ENCODE results near the gene BPIFB6.
"Not testable (repeated sequence)": the region's sequence is repeated elsewhere in the genome, so short reads cannot be mapped to it uniquely, and the experiment has no call there.

Gene BPIFB6

DNA sequence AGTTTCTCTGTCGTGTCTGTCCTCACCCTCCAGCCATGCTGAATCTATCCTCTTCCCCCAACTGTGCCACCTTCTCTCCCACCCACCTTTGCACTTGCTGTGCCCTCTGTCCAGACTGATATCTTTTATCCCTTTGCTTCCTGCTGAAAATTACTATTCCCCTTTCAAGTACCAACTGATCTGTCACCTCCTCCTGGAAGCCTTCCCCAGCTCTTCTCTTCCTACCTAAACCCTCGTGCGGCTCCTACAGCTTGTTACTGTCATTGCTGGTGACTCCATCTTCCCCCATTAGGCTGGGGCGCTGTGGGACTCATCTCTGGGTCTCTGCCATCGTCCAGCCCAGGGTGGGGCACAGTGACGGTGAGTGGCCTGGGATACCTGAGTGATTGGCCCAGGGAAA is 1.1 kb downstream of the BPIFB6 start:
- no peak for DNase-seq

DNA sequence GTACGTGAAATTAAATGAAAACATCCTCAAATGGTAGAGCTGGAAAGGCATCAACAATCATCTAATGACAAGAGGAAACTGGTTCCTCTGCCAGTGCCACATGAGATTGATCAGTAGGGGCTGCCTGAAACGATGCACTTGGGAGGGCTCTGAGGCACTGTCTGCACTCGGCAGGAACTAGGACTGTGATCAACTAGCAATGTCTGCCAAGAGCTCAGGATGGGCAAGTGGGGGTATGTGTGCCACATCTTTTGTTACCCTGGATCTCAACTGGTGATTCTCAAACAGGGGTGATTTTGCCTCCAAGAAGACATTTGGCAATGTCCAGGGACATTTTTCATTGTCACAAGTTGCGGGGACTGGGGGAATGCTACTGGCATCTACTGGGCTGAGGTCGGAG is 1.9 kb downstream of the BPIFB6 start:
- DNase-seq, result no peak

DNA sequence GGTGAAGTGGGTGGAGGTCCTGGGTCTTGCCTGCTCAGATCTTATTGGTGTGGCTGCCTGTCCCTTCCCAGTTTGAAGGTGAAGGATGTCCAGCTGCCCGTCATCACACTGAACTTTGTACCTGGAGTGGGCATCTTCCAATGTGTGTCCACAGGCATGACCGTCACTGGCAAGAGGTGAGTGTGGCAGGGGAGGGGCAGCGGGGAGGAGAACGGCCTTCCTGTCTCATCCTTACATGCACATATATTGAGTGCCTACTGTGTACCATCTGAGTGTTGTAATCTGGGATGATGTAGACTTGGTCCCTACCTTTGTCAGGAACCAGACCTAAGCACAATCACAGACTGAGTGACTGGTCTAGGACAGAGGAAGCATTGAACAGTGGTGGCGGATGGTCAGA is 2.7 kb downstream of the BPIFB6 start:
- no peak for DNase-seq

DNA sequence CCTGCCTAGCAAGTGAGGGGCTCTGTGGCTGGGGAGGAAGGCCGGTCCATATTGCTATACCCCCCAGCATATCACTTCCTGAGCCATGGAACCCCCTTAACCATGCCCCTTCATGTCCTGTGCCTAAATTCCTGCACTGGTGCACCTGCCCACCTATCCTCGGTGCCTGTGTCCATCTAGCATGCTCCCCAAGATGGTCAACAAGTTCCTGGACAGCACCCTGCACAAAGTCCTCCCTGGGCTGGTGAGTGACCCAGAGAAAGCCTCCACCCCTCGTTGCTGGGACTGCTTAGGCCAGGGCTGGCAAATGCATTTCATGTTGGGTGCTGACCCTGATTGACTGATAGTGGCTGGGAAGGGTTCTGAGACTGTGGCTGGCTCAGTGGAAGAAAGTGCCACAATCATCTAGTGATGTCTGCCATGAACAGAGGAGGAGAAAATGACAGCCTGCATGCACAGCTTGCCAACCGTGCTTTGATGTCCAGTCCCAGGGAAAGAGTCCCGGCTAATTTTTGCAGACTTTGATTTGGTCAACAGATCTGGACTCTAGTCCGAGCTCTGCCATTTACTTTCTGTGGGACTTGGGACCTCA is 3.5 kb downstream of the BPIFB6 start:
- no peak for DNase-seq

DNA sequence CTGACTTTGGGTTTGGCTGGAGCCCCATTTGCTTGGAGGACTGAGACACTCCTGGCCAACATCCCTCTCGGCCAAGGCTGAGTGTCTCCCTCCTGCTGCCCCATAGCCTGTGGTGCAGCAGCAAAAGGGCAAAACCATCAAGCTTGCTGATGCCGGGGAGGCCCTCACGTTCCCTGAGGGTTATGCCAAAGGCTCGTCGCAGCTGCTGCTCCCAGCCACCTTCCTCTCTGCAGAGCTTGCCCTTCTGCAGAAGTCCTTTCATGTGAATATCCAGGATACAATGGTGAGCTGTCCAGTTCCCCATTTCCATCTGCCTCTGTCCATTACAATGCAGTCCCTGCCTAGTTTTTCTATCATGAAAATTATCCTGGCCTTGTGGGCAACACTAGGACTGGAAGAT is 6.0 kb downstream of the BPIFB6 start:
- DNase-seq, result no peak

DNA sequence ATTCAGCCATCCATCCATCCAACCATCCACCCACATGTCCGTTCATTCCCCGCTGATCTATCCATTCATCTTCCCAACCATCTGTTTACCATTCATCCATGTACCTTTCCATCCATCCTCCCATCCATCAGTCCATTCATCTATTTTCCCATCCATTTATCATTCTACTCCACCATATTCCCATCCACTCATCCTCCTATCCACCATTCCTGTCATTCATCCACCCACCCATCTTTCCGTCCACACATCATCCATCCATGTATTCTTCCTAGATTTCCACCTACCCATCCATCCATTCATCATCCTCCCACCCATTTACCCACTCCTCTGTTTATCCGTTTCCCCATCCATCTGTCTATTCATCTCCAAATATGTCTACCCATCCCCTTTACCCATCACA is 6.8 kb downstream of the BPIFB6 start:
- no peak for DNase-seq

DNA sequence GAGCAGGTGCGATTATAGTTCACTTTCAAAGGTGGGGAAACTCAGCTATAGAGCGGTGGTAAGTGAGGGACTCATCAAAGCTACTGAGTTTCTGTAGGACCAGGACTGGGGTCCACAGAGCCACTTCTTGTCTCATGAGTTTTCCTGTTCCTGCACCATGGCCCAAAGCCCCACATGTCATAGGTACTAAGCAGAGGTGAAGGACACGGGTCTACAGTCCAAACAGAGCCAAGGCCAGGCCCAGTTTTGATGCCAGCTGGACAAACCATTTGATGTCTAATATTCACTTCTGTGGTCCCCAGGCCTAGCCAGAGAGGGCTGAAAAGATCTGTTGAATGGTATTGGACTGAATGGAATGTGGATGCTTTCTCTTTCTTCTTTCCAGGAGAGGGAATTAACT is 11.0 kb downstream of the BPIFB6 start:
- DNase-seq, result no peak

DNA sequence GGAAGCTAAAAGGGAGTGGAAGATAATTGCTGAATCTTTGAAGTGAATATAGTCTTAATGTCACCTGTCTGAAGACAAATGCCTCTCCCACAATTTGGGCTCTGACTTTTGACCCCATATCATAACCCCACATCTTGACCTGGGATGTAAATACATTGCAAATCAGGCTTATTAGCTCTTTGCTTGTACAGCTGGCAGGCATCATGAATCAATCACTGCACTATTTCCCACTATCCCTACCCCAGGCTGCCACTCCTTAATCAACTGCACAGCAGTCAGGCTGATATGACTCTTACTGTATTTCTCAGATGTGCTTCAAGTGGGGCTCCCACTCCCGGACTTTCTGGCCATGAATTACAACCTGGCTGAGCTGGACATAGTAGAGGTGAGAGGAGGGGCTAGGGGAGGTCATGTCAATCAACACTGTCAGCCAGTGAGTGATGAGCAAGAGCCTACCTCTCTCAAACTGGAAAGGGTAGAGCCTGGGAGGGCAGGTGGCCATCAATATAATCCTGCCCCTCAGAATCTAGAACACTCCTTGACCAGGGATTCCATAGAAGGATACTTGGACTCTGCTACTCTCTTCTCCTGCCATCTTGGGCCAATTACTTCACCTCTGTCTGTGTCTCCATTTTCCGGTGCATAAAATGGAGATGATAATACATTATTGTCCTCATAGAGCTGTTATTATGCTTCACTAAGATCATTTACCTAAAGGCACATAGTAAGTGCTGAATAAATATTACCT is 11.7 kb downstream of the BPIFB6 start:
- DNase-seq, result no peak

DNA sequence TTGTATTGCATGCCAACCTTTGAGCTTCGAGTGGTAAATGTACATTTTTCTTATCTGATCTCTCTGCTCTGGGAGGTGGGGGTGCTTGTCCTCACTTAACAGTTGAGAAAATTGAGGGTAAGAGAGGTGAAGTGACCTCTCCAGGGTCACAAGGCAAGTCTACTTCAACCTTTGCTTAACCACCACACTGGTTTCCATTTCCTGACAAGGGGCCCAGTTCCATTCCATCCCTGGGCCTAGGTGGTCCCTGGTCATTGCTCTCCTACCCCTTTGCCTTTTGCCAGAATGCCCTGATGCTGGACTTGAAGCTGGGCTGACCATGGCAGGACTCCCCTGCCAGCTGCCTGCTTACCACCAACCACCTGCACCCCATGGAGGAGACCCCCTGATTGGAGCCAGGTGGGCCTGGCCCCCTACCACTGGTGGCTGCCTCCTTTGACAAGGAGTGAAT is 12.3 kb downstream of the BPIFB6 start:
- DNase-seq, result no peak

DNA sequence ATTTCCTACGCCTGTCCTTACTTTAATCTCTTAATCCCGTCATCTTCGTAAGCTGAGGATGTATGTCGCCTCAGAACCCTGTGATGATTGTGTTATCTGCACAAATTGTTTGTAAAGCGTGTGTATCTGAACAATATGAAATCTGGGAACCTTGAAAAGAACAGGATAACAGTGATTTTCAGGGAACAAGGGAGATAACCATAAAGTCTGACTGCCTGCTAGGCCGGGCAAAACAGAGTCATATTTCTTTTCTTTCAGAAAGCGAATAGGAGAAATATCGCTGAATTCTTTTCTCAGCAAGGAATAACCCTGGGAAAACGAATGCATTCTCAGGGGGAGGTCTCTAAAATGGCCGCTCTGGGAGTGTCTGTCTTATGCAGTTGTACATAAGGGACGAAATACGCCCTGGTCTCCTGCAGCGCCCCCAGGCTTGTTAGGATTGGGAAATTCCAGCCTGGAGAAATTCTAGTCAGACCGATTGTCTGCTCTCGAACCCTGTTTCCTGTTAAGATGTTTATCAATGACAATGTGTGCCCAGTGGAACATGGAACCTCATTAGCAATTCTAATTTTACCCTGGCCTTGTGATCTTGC is 13.8 kb downstream of the BPIFB6 start:
- not testable (repeated sequence) for DNase-seq

DNA sequence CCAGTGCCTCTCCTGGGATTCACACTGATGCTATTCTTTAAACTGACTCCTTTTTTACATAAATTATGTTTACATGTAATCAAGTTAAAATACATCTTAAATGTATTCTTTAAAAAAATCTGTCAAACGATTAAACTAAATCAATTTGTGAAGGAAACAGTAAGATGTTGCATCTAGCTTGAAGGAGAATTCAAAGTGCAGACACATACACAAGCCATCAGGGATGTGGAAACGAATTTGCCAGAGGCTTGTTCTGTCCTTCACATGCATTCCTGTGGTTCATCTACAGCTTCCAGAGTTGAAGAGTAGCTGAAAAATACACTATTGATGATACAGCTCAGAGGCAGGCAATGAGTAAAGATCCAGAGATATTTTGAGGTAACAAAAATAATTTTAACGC is 15.0 kb downstream of the BPIFB6 start:
- DNase-seq, result no peak

DNA sequence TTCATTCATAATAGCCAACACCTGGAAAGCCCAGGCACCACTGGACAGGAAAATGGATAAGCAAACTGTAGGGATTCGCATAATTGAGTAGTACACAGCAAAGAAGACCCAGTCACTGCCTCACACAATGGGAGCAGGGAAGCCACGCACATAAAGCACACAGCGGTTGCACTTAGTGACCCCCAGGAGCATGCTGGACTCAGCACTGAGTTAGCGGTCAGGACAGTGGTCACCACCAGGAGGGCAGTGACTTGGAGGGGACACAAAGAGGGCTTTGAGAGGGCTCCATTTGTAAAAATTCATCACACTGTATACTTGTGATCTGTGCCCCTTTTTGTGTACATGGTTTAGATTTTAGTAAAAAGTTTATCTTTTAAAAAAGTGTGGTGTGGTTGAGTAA is 19.9 kb downstream of the BPIFB6 start:
- DNase-seq, result no peak

DNA sequence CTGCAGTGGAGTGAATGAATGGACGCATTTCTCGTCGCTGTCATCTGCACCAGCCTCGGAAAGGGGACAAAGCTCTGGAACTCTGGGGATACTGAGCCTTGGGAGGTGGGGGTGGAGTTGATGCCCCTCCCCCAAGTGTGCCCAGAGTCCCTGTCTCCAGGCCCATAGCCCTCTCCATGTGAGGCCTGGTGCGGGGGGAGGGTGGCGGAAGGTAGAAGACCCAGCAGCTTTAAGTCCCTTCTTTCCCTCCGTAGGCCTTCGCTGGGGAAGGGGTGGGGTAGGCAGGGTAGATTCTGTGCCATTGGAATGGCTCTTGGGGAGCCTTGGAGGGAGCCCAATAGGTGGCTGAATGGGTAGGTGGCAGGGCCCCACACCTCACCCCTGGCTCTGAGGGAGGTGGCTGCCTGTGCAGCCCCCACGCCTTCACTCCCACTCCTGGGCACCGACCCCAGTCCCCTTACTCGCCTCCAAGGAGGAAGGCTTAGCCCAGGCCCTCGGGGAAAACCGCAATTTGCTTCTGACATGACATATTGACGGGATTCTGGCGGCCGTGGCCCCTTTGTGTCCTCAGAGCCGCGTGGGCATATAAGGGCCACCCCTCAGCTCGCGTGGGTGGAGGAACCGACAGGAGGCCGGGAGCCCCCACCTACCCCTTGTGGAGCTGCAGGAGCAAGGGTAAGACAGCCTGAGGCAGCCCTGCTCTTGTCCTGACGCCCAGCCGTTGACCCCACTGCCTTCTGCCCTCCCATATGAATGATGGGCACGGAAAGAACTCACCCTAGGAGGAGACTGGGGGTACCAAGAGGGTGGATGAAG is 22.1 kb downstream of the BPIFB6 start, which contains the start of gene BPIFB3:
Gene BPIFB3 (plus strand): TSS at position 613 of the 816 bp plus-strand sequence. CDS start 1,533 bp downstream, outside the sequence.
- DNase-seq, result no peak

DNA sequence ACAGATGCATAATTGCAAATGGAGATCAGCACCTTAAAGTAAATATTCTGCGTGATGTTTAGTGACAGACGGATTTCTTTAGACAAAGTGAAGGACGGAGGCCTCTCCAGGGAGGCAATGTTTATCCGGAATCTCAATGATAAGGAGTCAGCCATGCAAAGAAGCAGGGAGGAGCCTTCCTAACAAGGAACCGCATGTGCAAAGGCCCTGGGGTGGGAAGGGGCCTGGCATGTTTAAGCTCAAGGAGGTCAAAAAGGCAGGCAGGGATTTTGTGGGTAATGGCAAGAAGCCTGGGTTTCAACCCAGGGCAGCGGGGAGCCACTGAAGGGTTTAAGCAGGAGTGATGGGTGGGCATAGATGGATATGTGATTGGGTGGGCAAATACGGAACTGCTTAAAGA is 22.9 kb downstream of the BPIFB6 start:
- no peak for DNase-seq

DNA sequence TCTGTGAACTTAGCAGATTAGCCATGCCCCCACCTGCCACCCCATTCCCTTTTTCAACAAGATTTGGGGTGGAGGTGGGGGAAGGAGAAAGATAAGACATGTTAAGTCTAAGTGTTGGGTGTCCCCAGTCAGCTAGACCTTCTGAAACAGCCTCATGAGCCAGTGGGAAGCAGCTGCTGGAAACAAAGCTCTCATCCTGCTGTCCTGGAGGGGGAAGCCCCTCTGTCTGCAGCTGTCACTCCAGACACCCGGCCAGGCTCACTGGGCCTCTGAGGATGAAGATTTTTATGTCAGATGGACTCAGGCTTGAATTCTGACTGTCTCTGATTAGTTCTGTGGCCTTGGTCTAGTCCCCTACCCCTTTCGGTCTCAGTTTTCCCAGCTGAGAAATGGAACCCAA is 23.3 kb downstream of the BPIFB6 start:
- DNase-seq, result no peak

DNA sequence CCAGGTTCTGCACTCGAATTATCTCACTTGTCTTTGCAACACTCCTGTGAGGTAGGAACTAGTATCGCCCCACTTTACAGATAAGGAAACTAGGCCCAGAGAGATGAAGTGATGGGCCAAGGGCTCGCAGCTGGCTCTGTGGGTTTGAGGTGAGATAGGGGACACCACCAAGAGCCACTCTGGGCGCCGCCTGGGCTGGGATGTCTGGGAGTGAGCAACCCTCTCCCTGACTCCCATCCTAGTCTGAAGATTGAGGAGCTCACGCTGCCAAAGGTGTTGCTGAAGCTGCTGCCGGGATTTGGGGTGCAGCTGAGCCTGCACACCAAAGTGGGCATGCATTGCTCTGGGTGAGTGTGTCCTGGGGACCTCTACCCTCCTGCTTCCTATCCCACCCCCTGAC is 27.7 kb downstream of the BPIFB6 start:
- DNase-seq, result no peak

DNA sequence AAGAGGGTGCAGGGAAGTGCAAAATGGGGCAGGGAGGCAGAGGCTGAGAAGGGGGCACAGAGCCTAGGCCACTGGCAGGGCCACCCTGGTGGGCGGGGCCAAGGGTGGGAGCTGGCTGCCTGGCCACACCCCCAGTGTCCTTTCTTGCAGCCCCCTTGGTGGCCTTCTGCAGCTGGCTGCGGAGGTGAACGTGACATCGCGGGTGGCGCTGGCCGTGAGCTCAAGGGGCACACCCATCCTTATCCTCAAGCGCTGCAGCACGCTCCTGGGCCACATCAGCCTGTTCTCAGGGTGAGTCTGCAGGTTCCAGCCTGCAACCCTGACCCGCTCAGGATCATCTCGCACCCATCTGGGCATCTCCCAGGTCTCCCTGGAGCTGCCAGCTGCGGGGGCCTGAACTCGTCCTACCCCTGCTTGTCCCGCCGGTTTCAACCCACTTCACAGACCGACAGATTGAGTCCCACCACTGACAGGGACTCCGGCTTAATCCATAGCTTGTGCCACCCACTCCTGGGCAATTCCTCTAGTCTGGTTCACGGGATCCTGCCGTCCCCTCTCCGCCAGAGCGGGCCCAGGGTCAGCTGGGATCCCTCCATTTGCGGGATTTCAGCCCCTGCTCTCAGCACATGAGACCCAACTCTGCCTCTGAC is 28.4 kb downstream of the BPIFB6 start:
- no peak for DNase-seq

DNA sequence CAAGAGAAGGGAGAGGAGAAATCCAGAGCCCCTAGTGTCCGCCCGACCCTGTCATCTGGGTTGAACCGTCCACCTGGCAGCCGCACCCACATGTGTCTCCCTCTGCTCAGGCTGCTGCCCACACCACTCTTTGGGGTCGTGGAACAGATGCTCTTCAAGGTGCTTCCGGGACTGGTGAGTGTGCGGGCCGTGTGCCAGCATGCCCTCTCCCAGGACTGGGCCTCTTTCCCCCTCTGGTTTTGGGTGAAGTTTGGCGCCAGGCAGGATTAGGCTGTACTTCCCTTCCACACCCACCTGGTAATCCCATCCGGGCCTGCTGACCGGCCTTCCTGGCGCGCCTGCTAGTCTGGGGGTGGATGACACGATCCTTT is 30.2 kb downstream of the BPIFB6 start:
- no peak for DNase-seq

DNA sequence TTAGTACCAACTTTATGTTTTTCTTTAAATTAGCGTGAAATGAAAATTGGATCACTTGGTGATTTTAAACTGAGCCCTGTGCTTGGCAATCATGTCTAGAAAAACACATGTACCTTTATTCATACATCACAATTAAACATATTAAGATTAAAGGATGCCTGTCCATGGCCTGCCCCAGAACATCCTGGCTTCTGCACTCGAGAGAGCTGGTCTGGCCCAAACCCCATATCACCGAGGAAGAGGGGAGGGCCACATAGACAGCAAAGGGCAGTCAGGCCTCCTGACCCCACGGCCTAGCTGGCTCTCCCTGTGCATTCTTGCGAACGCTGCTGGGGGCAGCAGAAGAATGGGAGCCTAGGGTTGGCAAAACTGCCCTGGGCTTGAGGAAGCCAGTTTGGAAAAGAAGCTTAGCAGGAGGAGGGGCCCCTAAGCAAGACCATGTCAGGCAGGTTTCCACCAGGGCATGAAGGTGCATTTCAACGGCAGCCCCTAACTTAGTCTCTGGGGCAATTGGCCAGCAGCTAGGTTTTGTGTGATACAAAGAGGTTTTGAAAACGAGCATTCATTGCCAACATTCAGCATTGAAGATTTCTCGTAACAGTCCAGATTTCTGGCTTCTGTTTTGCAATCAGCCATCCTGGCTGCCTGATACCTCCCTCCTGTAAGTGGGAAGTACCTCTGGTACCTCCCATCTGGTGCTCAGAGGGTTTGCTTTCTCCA is 30.8 kb downstream of the BPIFB6 start:
- no peak for DNase-seq

DNA sequence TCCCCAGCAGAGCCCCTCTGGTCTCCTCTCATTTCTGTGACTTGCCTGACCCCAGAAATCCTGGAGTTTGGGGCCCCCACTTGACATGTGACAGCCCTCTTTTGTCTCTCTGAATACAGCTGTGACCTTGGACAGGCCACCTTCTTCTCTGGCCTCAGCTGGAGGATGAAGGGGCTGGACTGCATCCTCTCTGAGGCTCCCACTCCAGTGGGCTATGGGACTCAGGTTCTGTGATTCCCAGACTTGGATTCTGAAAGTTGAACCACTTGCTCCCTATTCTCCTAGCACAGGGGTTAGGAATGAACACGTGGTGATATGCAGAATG is 31.3 kb downstream of the BPIFB6 start:
- DNase-seq, result no peak

DNA sequence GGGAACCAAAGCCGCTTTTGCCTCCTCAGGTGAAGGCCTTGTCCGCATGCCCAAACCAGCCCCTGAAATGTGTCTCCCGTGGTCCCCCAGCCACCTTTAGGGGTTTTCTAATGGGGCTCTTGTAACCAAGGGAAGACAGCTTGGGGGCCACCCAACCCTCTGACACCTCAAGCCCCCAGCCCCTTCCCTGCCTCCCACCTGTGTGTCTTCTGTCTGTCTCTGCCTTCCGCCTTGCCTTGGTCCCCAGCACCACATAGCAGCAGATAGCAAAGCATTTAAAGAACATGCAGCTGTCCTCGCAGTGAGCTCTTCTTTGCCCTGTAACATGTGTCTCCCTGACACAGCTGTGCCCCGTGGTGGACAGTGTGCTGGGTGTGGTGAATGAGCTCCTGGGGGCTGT is 31.8 kb downstream of the BPIFB6 start:
- no peak for DNase-seq

DNA sequence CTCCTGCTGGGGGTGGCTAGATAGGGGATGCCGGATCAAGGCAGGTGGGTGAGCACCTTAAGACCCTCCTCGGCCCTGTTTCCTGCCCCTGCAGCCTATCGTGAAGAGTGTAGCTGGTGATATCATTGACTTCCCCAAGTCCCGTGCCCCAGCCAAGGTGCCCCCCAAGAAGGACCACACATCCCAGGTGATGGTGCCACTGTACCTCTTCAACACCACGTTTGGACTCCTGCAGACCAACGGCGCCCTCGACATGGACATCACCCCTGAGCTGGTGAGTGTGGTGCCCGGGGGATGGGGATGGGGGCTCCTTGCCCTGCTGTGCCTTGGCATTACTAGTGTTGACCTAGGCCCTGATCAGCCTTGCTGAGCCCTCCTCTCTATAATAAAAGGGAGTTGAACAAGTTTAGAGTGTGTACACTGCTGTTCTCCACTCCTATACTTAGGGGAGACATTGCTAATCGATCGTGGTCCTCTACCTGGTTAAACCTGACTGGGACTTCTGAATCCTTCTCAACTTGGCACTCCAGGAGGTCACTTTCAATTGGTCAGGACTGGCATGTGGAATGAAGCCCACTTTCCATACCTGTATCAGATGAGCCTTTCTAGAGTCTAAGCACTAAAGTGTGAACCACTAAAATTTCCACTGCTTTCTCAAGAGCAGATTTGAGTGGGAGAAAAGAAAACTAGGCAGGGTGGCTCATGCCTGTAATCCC is 33.3 kb downstream of the BPIFB6 start:
- no peak for DNase-seq
